ENCODE data around the gene NAP1L4.

DNA sequence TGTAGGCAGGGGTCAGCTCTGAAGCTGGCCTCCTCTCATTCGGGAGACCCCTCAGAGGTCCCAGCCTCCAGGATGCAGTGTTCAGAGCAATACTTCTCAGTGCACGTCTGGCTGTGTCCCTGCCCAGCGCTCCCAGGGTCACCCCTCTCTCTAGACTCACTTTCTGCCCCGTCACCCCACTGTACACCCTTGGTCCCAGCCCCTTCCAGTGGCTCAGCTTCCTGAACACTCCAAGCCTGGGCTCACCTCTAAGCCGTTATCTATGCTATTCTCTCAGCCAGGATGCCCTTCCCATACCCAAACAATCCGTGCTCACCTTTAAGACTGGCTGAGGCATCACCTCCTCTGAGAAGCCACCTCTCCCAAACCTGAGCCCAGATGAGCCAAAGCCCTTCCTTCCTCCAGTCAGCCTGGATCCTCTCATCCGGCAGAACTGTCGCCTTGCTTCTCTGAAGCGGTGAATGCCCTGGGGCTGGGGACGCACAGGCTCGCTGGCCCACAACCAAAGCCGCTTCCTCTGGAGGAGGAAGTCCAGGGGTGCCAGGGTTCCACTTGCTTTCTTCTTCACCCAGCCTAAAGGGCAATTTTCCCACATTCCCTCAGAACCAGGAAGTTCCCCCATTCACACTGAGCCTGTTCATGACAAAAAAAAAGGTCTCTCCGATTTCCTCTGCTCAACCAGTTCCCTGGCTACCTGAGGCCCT, 92.9 kb downstream of the NAP1L4 start:
- TF ChIP-seq, protein P1, sequence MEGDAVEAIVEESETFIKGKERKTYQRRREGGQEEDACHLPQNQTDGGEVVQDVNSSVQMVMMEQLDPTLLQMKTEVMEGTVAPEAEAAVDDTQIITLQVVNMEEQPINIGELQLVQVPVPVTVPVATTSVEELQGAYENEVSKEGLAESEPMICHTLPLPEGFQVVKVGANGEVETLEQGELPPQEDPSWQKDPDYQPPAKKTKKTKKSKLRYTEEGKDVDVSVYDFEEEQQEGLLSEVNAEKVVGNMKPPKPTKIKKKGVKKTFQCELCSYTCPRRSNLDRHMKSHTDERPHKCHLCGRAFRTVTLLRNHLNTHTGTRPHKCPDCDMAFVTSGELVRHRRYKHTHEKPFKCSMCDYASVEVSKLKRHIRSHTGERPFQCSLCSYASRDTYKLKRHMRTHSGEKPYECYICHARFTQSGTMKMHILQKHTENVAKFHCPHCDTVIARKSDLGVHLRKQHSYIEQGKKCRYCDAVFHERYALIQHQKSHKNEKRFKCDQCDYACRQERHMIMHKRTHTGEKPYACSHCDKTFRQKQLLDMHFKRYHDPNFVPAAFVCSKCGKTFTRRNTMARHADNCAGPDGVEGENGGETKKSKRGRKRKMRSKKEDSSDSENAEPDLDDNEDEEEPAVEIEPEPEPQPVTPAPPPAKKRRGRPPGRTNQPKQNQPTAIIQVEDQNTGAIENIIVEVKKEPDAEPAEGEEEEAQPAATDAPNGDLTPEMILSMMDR (conservative IDR thresholded peaks at IDR 0.05; ENCODE audit: low read depth, low read length): no peak
- no peak for TF ChIP-seq POLR2A (IDR thresholded peaks at IDR 0.05; ENCODE audit: low read depth, low read length)

Measured in IMR-90 (cell line).